GM23338 (cell line): Measurements from ENCODE around the gene LAMA1. TPM values are rescaled to one million over a fixed set of nuclear protein-coding genes. Genes with fewer than 3 reads are reported as not detected.

ENCODE experiments used
- ATAC-seq: fragments of 200-7000 bp; cut with Tn5 transposase; 3 replicates; pipeline ENCODE4 v1.9.1; 2020
- DNase-seq: peaks from one replicate; pipeline ENCODE4 v3.0.0-alpha.2; 2015; ENCODE audit warnings: low spot score
- H2AFZ ChIP-seq: fragments of 200-600 bp; sonication (generic); 2 replicates; pipeline ENCODE4 v1.8.0; 2016; ENCODE audit warnings: antibody characterized with exemption, mild to moderate bottlenecking, moderate library complexity
- H3F3A ChIP-seq: fragments of 200-600 bp; sonication (generic); replicated peaks from 2 replicates; pipeline ENCODE4 v1.8.0; 2017; ENCODE audit warnings: antibody characterized with exemption, mixed run types, low read depth
- H3K27ac ChIP-seq: fragments of 200-600 bp; sonication (generic); 2 replicates; pipeline ENCODE4 v1.6.1; 2016; ENCODE audit warnings: low read depth
- H3K27me3 ChIP-seq: fragments of 200-600 bp; sonication (generic); 2 replicates; pipeline ENCODE4 v1.8.0; 2016; ENCODE audit warnings: mild to moderate bottlenecking, mixed run types, moderate library complexity; ENCODE audit not compliant: insufficient read depth
- H3K36me3 ChIP-seq: fragments of 200-600 bp; sonication (generic); 2 replicates; pipeline ENCODE4 v1.8.0; 2016; ENCODE audit warnings: mild to moderate bottlenecking; ENCODE audit not compliant: insufficient read depth
- H3K4me1 ChIP-seq: fragments of 200-600 bp; sonication (generic); 2 replicates; pipeline ENCODE4 v1.8.0; 2016; ENCODE audit warnings: mild to moderate bottlenecking, moderate library complexity; ENCODE audit not compliant: insufficient read depth
- H3K4me2 ChIP-seq: fragments of 200-600 bp; sonication (generic); 2 replicates; pipeline ENCODE4 v1.7.1; 2017; ENCODE audit warnings: mixed run types
- H3K4me3 ChIP-seq: fragments of 200-600 bp; sonication (generic); 2 replicates; pipeline ENCODE4 v1.6.1; 2016; ENCODE audit warnings: mixed run types
- H3K79me2 ChIP-seq: fragments of 200-600 bp; sonication (generic); replicated peaks from 2 replicates; pipeline ENCODE4 v1.8.0; 2017; ENCODE audit warnings: mild to moderate bottlenecking; ENCODE audit not compliant: insufficient read depth
- H3K9me2 ChIP-seq: fragments of 200-600 bp; sonication (generic); 2 replicates; pipeline ENCODE4 v1.8.0; 2017; ENCODE audit not compliant: insufficient read depth
- H4K20me1 ChIP-seq: fragments of 200-600 bp; sonication (generic); replicated peaks from 2 replicates; pipeline ENCODE4 v1.8.0; 2017; ENCODE audit warnings: mild to moderate bottlenecking; ENCODE audit not compliant: insufficient read depth
- H3K27ac Mint-ChIP-seq: 2 replicates; pipeline ENCODE4 v1.8.0; 2020; ENCODE audit warnings: inconsistent platforms, mild to moderate bottlenecking, moderate library complexity, mixed read lengths
- H3K27me3 Mint-ChIP-seq: 3 replicates; pipeline ENCODE4 v1.8.0; 2022; ENCODE audit warnings: low read depth, mild to moderate bottlenecking, moderate library complexity, mixed read lengths, inconsistent platforms; ENCODE audit not compliant: insufficient read depth, poor library complexity
- H3K36me3 Mint-ChIP-seq: 3 replicates; pipeline ENCODE4 v1.8.0; 2021; ENCODE audit warnings: low read depth, mild to moderate bottlenecking, inconsistent platforms, moderate library complexity, mixed read lengths
- H3K4me1 Mint-ChIP-seq: 3 replicates; pipeline ENCODE4 v1.8.0; 2020; ENCODE audit warnings: mild to moderate bottlenecking, inconsistent platforms, mixed read lengths
- H3K4me3 Mint-ChIP-seq: 3 replicates; pipeline ENCODE4 v1.8.0; 2021; ENCODE audit warnings: moderate library complexity, mild to moderate bottlenecking, inconsistent platforms, mixed read lengths
- H3K9me3 Mint-ChIP-seq: 3 replicates; pipeline ENCODE4 v1.8.0; 2020; ENCODE audit warnings: moderate library complexity, mild to moderate bottlenecking, inconsistent platforms, mixed read lengths
- CREB1 ChIP-seq: fragments of 250-450 bp; sonication (Bioruptor Pico); IDR thresholded peaks from 2 replicates; pipeline ENCODE4 v1.5.0; 2020; ENCODE audit warnings: low read depth, mild to moderate bottlenecking, moderate library complexity
- EZH2 ChIP-seq: fragments of 200-600 bp; sonication (generic); IDR thresholded peaks from one replicate; pipeline ENCODE4 v1.8.0; 2017; ENCODE audit warnings: antibody characterized with exemption, mild to moderate bottlenecking, low read depth; ENCODE audit not compliant: unreplicated experiment
- EZH2phosphoT487 ChIP-seq: fragments of 200-600 bp; sonication (generic); IDR thresholded peaks from one replicate; pipeline ENCODE4 v1.8.1; 2018; ENCODE audit warnings: antibody characterized with exemption; ENCODE audit not compliant: unreplicated experiment
- JUNB ChIP-seq: IDR thresholded peaks from one replicate; pipeline ENCODE4 v1.6.1; 2016; ENCODE audit warnings: antibody characterized with exemption; ENCODE audit not compliant: unreplicated experiment
- NANOG ChIP-seq: IDR thresholded peaks from 2 replicates; pipeline ENCODE4 v1.6.1; 2016; ENCODE audit warnings: antibody characterized with exemption, borderline replicate concordance
- POLR2AphosphoS5 ChIP-seq: IDR thresholded peaks from 2 replicates; pipeline ENCODE4 v1.6.1; 2016; ENCODE audit warnings: antibody characterized with exemption, low read depth
- STAT1 ChIP-seq: IDR thresholded peaks from one replicate; pipeline ENCODE4 v1.6.1; 2016; ENCODE audit warnings: antibody characterized with exemption; ENCODE audit not compliant: unreplicated experiment
- ZNF114 ChIP-seq: fragments of 250-450 bp; sonication (Bioruptor Pico); IDR thresholded peaks from 2 replicates; pipeline ENCODE4 v1.5.0; 2020; ENCODE audit warnings: mild to moderate bottlenecking, moderate library complexity
- ZNF331 ChIP-seq: fragments of 250-450 bp; sonication (Bioruptor Pico); IDR thresholded peaks from 2 replicates; pipeline ENCODE4 v1.5.0; 2020; ENCODE audit warnings: low read depth, mild to moderate bottlenecking, moderate library complexity
- polyA plus RNA-seq: library from polyadenylated mRNA; unstranded; fragments of >200 nt; fragmentation: Nextera tagmentation; extraction: Ambion mirVana; gene quantifications from 2 replicates; pipeline ENCODE4 v1.2.1, GENCODE V29; 2016
- total RNA-seq: library from RNA; depleted of rRNA; stranded (reverse); fragments of >200 nt; shearing (Covaris generic); gene quantifications from 2 replicates; pipeline ENCODE4 v1.2.3, GENCODE V29; 2014
- TF ChIP-seq, protein P1 (sequence below): IDR thresholded peaks from one replicate; pipeline ENCODE4 v1.6.1; 2018; ENCODE audit warnings: antibody characterized with exemption; ENCODE audit not compliant: unreplicated experiment
- TF ChIP-seq, protein P2 (sequence below): IDR thresholded peaks from 2 replicates; pipeline ENCODE4 v1.6.1; 2016; ENCODE audit warnings: antibody characterized with exemption
- TF ChIP-seq, protein P3 (sequence below), 2 experiments: fragments of 200-600 bp in 1 of 2; sonication (generic) in 1 of 2; conservative IDR thresholded peaks; 2 replicates each; pipeline versions ENCODE4 v1.5.1 to v1.6.1; 2016 to 2017; ENCODE audit warnings: antibody characterized with exemption in 2 of 2, low read depth in 2 of 2, mild to moderate bottlenecking in 2 of 2, moderate library complexity in 1 of 2
- TF ChIP-seq, protein P4 (sequence below): fragments of 250-450 bp; sonication (Bioruptor Pico); IDR thresholded peaks from 2 replicates; pipeline ENCODE4 v1.5.0; 2020; ENCODE audit warnings: mild to moderate bottlenecking, moderate library complexity

The LAMA1 gene
- total and polyA plus RNA-seq, 2 experiments from 2014 or later, result 14.8 to 52.3 TPM

DNA sequence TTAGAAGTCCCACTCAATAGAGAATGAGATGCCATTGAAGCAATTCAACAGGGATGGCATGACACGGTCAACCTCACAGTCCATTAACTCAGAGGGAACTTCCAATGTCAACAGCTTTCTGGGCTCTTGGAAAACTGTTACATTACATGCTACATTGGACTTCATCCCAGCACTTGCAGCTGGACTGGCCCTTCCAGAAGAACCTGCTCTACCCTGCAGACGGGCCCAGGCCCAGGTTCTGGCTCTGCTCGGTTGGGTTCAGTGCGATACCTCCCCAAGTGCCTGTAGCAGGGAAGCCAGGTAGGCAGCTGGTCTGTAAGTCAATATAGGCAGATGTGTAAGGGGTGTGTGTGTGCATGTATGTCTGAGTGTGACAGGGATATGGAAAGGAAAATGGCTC, 12.9 kb downstream of the LAMA1 start:
- no peaks in the 10 kb centered on the region for H3K27me3 ChIP-seq
- Mint-ChIP-seq H3K36me3 (no peaks in the 10 kb centered on the region), H3K27me3 (no peaks in the 10 kb centered on the region), H3K27ac (no peak overlapping the region), H3K4me1 (peaks cover 5% of the 10 kb centered on the region; the same call in 2 of the 3 replicates), H3K4me3 (no peak overlapping the region), H3K9me3 (no peaks in the 10 kb centered on the region; the same call in 1 of the 3 replicates)
- no peak for TF ChIP-seq CREB1 (CRISPR knock-in tag)
- no peak for TF ChIP-seq JUNB
- TF ChIP-seq, protein P1, sequence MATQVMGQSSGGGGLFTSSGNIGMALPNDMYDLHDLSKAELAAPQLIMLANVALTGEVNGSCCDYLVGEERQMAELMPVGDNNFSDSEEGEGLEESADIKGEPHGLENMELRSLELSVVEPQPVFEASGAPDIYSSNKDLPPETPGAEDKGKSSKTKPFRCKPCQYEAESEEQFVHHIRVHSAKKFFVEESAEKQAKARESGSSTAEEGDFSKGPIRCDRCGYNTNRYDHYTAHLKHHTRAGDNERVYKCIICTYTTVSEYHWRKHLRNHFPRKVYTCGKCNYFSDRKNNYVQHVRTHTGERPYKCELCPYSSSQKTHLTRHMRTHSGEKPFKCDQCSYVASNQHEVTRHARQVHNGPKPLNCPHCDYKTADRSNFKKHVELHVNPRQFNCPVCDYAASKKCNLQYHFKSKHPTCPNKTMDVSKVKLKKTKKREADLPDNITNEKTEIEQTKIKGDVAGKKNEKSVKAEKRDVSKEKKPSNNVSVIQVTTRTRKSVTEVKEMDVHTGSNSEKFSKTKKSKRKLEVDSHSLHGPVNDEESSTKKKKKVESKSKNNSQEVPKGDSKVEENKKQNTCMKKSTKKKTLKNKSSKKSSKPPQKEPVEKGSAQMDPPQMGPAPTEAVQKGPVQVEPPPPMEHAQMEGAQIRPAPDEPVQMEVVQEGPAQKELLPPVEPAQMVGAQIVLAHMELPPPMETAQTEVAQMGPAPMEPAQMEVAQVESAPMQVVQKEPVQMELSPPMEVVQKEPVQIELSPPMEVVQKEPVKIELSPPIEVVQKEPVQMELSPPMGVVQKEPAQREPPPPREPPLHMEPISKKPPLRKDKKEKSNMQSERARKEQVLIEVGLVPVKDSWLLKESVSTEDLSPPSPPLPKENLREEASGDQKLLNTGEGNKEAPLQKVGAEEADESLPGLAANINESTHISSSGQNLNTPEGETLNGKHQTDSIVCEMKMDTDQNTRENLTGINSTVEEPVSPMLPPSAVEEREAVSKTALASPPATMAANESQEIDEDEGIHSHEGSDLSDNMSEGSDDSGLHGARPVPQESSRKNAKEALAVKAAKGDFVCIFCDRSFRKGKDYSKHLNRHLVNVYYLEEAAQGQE, result no peak
- no peak for TF ChIP-seq ZNF114 (CRISPR knock-in tag)
- TF ChIP-seq POLR2AphosphoS5, result no peak
- TF ChIP-seq STAT1, result no peak
- no peak for TF ChIP-seq NANOG
- TF ChIP-seq, protein P2, sequence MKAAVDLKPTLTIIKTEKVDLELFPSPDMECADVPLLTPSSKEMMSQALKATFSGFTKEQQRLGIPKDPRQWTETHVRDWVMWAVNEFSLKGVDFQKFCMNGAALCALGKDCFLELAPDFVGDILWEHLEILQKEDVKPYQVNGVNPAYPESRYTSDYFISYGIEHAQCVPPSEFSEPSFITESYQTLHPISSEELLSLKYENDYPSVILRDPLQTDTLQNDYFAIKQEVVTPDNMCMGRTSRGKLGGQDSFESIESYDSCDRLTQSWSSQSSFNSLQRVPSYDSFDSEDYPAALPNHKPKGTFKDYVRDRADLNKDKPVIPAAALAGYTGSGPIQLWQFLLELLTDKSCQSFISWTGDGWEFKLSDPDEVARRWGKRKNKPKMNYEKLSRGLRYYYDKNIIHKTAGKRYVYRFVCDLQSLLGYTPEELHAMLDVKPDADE, result no peak
- TF ChIP-seq, protein P3, sequence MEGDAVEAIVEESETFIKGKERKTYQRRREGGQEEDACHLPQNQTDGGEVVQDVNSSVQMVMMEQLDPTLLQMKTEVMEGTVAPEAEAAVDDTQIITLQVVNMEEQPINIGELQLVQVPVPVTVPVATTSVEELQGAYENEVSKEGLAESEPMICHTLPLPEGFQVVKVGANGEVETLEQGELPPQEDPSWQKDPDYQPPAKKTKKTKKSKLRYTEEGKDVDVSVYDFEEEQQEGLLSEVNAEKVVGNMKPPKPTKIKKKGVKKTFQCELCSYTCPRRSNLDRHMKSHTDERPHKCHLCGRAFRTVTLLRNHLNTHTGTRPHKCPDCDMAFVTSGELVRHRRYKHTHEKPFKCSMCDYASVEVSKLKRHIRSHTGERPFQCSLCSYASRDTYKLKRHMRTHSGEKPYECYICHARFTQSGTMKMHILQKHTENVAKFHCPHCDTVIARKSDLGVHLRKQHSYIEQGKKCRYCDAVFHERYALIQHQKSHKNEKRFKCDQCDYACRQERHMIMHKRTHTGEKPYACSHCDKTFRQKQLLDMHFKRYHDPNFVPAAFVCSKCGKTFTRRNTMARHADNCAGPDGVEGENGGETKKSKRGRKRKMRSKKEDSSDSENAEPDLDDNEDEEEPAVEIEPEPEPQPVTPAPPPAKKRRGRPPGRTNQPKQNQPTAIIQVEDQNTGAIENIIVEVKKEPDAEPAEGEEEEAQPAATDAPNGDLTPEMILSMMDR (conservative IDR thresholded peaks at IDR 0.05; ENCODE audit: low read depth in 2 of 2), result no peak
- no peak for TF ChIP-seq EZH2
- TF ChIP-seq, protein P4, sequence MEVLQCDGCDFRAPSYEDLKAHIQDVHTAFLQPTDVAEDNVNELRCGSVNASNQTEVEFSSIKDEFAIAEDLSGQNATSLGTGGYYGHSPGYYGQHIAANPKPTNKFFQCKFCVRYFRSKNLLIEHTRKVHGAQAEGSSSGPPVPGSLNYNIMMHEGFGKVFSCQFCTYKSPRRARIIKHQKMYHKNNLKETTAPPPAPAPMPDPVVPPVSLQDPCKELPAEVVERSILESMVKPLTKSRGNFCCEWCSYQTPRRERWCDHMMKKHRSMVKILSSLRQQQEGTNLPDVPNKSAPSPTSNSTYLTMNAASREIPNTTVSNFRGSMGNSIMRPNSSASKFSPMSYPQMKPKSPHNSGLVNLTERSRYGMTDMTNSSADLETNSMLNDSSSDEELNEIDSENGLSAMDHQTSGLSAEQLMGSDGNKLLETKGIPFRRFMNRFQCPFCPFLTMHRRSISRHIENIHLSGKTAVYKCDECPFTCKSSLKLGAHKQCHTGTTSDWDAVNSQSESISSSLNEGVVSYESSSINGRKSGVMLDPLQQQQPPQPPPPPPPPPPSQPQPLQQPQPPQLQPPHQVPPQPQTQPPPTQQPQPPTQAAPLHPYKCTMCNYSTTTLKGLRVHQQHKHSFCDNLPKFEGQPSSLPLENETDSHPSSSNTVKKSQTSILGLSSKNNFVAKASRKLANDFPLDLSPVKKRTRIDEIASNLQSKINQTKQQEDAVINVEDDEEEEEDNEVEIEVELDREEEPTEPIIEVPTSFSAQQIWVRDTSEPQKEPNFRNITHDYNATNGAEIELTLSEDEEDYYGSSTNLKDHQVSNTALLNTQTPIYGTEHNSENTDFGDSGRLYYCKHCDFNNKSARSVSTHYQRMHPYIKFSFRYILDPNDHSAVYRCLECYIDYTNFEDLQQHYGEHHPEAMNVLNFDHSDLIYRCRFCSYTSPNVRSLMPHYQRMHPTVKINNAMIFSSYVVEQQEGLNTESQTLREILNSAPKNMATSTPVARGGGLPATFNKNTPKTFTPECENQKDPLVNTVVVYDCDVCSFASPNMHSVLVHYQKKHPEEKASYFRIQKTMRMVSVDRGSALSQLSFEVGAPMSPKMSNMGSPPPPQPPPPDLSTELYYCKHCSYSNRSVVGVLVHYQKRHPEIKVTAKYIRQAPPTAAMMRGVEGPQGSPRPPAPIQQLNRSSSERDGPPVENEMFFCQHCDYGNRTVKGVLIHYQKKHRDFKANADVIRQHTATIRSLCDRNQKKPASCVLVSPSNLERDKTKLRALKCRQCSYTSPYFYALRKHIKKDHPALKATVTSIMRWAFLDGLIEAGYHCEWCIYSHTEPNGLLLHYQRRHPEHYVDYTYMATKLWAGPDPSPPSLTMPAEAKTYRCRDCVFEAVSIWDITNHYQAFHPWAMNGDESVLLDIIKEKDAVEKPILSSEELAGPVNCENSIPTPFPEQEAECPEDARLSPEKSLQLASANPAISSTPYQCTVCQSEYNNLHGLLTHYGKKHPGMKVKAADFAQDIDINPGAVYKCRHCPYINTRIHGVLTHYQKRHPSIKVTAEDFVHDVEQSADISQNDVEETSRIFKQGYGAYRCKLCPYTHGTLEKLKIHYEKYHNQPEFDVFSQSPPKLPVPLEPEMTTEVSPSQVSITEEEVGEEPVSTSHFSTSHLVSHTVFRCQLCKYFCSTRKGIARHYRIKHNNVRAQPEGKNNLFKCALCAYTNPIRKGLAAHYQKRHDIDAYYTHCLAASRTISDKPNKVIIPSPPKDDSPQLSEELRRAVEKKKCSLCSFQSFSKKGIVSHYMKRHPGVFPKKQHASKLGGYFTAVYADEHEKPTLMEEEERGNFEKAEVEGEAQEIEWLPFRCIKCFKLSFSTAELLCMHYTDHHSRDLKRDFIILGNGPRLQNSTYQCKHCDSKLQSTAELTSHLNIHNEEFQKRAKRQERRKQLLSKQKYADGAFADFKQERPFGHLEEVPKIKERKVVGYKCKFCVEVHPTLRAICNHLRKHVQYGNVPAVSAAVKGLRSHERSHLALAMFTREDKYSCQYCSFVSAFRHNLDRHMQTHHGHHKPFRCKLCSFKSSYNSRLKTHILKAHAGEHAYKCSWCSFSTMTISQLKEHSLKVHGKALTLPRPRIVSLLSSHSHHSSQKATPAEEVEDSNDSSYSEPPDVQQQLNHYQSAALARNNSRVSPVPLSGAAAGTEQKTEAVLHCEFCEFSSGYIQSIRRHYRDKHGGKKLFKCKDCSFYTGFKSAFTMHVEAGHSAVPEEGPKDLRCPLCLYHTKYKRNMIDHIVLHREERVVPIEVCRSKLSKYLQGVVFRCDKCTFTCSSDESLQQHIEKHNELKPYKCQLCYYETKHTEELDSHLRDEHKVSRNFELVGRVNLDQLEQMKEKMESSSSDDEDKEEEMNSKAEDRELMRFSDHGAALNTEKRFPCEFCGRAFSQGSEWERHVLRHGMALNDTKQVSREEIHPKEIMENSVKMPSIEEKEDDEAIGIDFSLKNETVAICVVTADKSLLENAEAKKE (CRISPR knock-in tag), result no peak
- no peak for TF ChIP-seq ZNF331 (CRISPR knock-in tag)
- TF ChIP-seq EZH2phosphoT487, result no peak
- no peak overlapping the region for H3K27ac ChIP-seq
- no peak for ATAC-seq
- H3K36me3 ChIP-seq, result no peaks in the 10 kb centered on the region
- H3F3A ChIP-seq, result no peaks in the 10 kb centered on the region
- no peaks in the 10 kb centered on the region for H4K20me1 ChIP-seq
- no peak for DNase-seq
- H3K4me2 ChIP-seq, result no peak overlapping the region
- H3K79me2 ChIP-seq, result peaks cover 11% of the 10 kb centered on the region; the same call in 1 of the 2 replicates
- no peak overlapping the region for H3K4me3 ChIP-seq
- no peak overlapping the region for H2AFZ ChIP-seq
- H3K9me2 ChIP-seq, result no peaks in the 10 kb centered on the region
- H3K4me1 ChIP-seq, result no peaks in the 10 kb centered on the region
